Type B pancreatic cell (in vitro differentiated cells): ENCODE data around the gene KMO. TPM values are rescaled to one million over a fixed set of nuclear protein-coding genes. Genes with fewer than 3 reads are reported as not detected.

Experiments used
- DNase-seq: peaks from one replicate; pipeline ENCODE4 v3.0.0; 2021; ENCODE audit warnings: mixed read lengths; ENCODE audit not compliant: unreplicated experiment; ENCODE audit errors: extremely low spot score
- H3K27ac Mint-ChIP-seq: 2 replicates; pipeline ENCODE4 v1.8.0; 2021; ENCODE audit warnings: mild to moderate bottlenecking, mixed read lengths
- H3K27me3 Mint-ChIP-seq: 2 replicates; pipeline ENCODE4 v1.8.0; 2021; ENCODE audit warnings: mixed read lengths
- H3K36me3 Mint-ChIP-seq: 2 replicates; pipeline ENCODE4 v1.8.0; 2021; ENCODE audit warnings: mixed read lengths
- H3K4me1 Mint-ChIP-seq: one replicate; pipeline ENCODE4 v1.8.0; 2021; ENCODE audit warnings: mixed read lengths; ENCODE audit not compliant: unreplicated experiment
- H3K4me3 Mint-ChIP-seq: 2 replicates; pipeline ENCODE4 v1.8.0; 2021; ENCODE audit warnings: mild to moderate bottlenecking, mixed read lengths
- H3K9me3 Mint-ChIP-seq: 2 replicates; pipeline ENCODE4 v1.8.0; 2021; ENCODE audit warnings: mixed read lengths
- total RNA-seq: library from RNA; stranded (reverse); gene quantifications from 2 replicates; pipeline ENCODE4 v1.2.1, GENCODE V29; 2021; ENCODE audit warnings: low replicate concordance
- TF ChIP-seq, protein P1 (sequence below): fragments of 200-600 bp; sonication (generic); conservative IDR thresholded peaks from 2 replicates; pipeline ENCODE4 v1.5.0; 2021; ENCODE audit warnings: antibody characterized with exemption, mild to moderate bottlenecking

KMO gene
- total RNA-seq, 1 donor from 2014 or later, result 1.1 TPM

GRCh38 chr1:241611736-241612135, 79.6 kb downstream of the KMO start:
- TF ChIP-seq, protein P1, sequence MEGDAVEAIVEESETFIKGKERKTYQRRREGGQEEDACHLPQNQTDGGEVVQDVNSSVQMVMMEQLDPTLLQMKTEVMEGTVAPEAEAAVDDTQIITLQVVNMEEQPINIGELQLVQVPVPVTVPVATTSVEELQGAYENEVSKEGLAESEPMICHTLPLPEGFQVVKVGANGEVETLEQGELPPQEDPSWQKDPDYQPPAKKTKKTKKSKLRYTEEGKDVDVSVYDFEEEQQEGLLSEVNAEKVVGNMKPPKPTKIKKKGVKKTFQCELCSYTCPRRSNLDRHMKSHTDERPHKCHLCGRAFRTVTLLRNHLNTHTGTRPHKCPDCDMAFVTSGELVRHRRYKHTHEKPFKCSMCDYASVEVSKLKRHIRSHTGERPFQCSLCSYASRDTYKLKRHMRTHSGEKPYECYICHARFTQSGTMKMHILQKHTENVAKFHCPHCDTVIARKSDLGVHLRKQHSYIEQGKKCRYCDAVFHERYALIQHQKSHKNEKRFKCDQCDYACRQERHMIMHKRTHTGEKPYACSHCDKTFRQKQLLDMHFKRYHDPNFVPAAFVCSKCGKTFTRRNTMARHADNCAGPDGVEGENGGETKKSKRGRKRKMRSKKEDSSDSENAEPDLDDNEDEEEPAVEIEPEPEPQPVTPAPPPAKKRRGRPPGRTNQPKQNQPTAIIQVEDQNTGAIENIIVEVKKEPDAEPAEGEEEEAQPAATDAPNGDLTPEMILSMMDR, result no peak
- peaks cover 3% of the 10 kb centered on the region for H3K36me3 Mint-ChIP-seq
- H3K4me1 Mint-ChIP-seq, result peaks cover 5% of the 10 kb centered on the region
- H3K27ac Mint-ChIP-seq, result no peak overlapping the region
- H3K27me3 Mint-ChIP-seq, result no peaks in the 10 kb centered on the region
- no peaks in the 10 kb centered on the region for H3K9me3 Mint-ChIP-seq
- no peak overlapping the region for H3K4me3 Mint-ChIP-seq
- DNase-seq, result no peak

GRCh38 chr1:241612533-241613477, 80.6 kb downstream of the KMO start:
- DNase-seq, result no peak
- Mint-ChIP-seq H3K27me3 (no peaks in the 10 kb centered on the region), H3K36me3 (peaks cover 3% of the 10 kb centered on the region), H3K4me3 (no peak overlapping the region), H3K9me3 (no peaks in the 10 kb centered on the region), H3K4me1 (peaks cover 5% of the 10 kb centered on the region), H3K27ac (no peak overlapping the region)
- TF ChIP-seq, protein P1, result no peak

- TF ChIP-seq, protein P1, result no peak
- DNase-seq, result no peak
- Mint-ChIP-seq H3K9me3 (no peaks in the 10 kb centered on the region), H3K4me1 (peaks cover 5% of the 10 kb centered on the region), H3K36me3 (peaks cover 3% of the 10 kb centered on the region), H3K27me3 (no peaks in the 10 kb centered on the region), H3K4me3 (no peak overlapping the region), H3K27ac (no peak overlapping the region)
These were observed 82.0 kb downstream of the KMO start for GRCh38 chr1:241614144-241614543.

- H3K4me3 Mint-ChIP-seq, result no peak overlapping the region
- DNase-seq, result no peak
- H3K27ac Mint-ChIP-seq, result no peak overlapping the region
- no peaks in the 10 kb centered on the region for H3K9me3 Mint-ChIP-seq
- peaks cover 5% of the 10 kb centered on the region for H3K4me1 Mint-ChIP-seq
- H3K36me3 Mint-ChIP-seq, result peaks cover 3% of the 10 kb centered on the region
- H3K27me3 Mint-ChIP-seq, result no peaks in the 10 kb centered on the region
- TF ChIP-seq, protein P1, result no peak
These were observed 82.4 kb downstream of the KMO start for GRCh38 chr1:241614572-241614971.

DNA sequence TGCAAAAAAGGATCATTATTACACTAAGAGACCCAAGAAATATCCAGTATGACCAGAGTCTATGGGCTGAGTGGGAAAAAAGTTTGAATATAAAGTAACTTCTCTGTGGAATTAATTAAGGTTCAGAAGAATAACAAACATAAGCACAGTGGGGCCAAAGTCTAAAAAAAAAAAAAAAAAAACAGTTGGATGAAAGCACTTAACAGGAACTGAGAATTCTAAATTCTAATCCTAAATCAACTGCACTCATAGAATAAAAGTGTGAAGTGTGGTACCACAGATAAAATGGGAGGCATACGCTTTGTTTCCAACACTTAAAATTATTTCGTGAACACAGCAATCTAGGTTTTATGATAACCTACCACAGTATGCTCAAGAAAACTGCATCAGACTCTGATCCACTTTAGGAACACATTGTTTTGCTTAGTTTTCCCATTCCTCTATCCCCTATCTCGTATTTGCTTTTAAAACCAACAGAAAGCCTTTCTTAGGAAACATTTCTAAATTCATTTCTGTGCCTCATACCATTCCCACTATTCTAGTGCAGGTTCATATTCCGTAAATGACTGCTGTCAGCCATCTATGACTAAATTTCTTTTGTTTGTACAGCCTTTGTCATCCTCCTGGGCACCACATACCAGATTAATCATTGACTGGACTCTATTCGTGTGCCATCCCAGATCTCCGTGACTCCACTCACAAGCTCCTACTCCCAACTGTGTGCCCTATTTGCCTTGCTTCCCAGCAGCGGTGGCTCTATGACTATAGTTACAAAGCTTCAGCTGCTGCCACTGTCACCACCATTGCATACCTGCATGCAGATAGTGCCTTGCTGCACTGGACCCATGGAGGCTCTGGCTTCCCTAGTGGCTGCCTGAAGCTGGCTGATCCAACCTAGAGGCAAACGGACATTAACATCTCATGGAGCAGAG, 83.1 kb downstream of the KMO start:
- Mint-ChIP-seq H3K4me3 (peak overlapping the region; percentile 38), H3K27me3 (no peaks in the 10 kb centered on the region), H3K9me3 (no peaks in the 10 kb centered on the region), H3K4me1 (peaks cover 5% of the 10 kb centered on the region), H3K27ac (no peak overlapping the region), H3K36me3 (peaks cover 3% of the 10 kb centered on the region)
- TF ChIP-seq, protein P1, result no peak
- DNase-seq, result no peak
